Liver (tissue), 3 donors: ENCODE data around the gene MXRA8.

Experiments
- HNF4A ChIP-seq, 2 donors: conservative IDR thresholded peaks; 2 replicates each; pipeline ENCODE4 v1.6.1; 2016; ENCODE audit warnings: antibody characterized with exemption in 2 of 2, mild to moderate bottlenecking in 2 of 2
- SP1 ChIP-seq: IDR thresholded peaks from 2 replicates; pipeline ENCODE4 v1.6.1; 2018; ENCODE audit warnings: antibody characterized with exemption, mild to moderate bottlenecking
- TF ChIP-seq, protein P1 (sequence below): IDR thresholded peaks from 2 replicates; pipeline ENCODE4 v1.6.1; 2016; ENCODE audit warnings: antibody characterized with exemption, mild to moderate bottlenecking
- TF ChIP-seq, protein P2 (sequence below): fragments of 150-350 bp; IDR thresholded peaks from 2 replicates; pipeline ENCODE4 v1.5.1; 2017; ENCODE audit warnings: improper control_type of control experiment, low read depth, low read length; ENCODE audit not compliant: missing input control
- donor health status: healthy.
- donor health status: healthy.

DNA sequence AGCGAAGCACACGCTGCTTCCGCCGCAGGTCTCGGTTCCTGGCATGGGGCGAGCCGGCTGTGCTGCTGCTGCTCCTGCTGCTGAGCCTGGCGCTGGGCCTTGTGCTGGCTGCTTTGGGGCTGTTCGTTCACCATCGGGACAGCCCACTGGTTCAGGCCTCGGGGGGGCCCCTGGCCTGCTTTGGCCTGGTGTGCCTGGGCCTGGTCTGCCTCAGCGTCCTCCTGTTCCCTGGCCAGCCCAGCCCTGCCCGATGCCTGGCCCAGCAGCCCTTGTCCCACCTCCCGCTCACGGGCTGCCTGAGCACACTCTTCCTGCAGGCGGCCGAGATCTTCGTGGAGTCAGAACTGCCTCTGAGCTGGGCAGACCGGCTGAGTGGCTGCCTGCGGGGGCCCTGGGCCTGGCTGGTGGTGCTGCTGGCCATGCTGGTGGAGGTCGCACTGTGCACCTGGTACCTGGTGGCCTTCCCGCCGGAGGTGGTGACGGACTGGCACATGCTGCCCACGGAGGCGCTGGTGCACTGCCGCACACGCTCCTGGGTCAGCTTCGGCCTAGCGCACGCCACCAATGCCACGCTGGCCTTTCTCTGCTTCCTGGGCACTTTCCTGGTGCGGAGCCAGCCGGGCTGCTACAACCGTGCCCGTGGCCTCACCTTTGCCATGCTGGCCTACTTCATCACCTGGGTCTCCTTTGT lies 24.7 kb downstream of the MXRA8 start:
- TF ChIP-seq, protein P1, sequence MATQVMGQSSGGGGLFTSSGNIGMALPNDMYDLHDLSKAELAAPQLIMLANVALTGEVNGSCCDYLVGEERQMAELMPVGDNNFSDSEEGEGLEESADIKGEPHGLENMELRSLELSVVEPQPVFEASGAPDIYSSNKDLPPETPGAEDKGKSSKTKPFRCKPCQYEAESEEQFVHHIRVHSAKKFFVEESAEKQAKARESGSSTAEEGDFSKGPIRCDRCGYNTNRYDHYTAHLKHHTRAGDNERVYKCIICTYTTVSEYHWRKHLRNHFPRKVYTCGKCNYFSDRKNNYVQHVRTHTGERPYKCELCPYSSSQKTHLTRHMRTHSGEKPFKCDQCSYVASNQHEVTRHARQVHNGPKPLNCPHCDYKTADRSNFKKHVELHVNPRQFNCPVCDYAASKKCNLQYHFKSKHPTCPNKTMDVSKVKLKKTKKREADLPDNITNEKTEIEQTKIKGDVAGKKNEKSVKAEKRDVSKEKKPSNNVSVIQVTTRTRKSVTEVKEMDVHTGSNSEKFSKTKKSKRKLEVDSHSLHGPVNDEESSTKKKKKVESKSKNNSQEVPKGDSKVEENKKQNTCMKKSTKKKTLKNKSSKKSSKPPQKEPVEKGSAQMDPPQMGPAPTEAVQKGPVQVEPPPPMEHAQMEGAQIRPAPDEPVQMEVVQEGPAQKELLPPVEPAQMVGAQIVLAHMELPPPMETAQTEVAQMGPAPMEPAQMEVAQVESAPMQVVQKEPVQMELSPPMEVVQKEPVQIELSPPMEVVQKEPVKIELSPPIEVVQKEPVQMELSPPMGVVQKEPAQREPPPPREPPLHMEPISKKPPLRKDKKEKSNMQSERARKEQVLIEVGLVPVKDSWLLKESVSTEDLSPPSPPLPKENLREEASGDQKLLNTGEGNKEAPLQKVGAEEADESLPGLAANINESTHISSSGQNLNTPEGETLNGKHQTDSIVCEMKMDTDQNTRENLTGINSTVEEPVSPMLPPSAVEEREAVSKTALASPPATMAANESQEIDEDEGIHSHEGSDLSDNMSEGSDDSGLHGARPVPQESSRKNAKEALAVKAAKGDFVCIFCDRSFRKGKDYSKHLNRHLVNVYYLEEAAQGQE: no peak
- TF ChIP-seq, protein P2, sequence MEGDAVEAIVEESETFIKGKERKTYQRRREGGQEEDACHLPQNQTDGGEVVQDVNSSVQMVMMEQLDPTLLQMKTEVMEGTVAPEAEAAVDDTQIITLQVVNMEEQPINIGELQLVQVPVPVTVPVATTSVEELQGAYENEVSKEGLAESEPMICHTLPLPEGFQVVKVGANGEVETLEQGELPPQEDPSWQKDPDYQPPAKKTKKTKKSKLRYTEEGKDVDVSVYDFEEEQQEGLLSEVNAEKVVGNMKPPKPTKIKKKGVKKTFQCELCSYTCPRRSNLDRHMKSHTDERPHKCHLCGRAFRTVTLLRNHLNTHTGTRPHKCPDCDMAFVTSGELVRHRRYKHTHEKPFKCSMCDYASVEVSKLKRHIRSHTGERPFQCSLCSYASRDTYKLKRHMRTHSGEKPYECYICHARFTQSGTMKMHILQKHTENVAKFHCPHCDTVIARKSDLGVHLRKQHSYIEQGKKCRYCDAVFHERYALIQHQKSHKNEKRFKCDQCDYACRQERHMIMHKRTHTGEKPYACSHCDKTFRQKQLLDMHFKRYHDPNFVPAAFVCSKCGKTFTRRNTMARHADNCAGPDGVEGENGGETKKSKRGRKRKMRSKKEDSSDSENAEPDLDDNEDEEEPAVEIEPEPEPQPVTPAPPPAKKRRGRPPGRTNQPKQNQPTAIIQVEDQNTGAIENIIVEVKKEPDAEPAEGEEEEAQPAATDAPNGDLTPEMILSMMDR: no peak
- TF ChIP-seq SP1 (no peak), HNF4A (conservative IDR thresholded peaks at IDR 0.05) (no peak)
